Gastroesophageal sphincter (tissue), 3 donors: ENCODE data around the gene ANKS1B.

Source experiments
- POLR2A ChIP-seq, 2 donors: fragments of 450-650 bp; IDR thresholded peaks; one replicate each; pipeline ENCODE4 v1.6.1; 2017; ENCODE audit warnings: antibody characterized with exemption in 2 of 2, mild to moderate bottlenecking in 2 of 2, moderate library complexity in 1 of 2
- POLR2AphosphoS5 ChIP-seq: sonication (generic); formaldehyde crosslinking; IDR thresholded peaks from one replicate; pipeline ENCODE4 v1.6.1; 2017; ENCODE audit warnings: antibody characterized with exemption
- TF ChIP-seq, protein P1 (sequence below), 4 experiments: fragments of 200-600 bp in 2 of 4; fragments of 450-650 bp in 2 of 4; sonication (generic) in 1 of 4; IDR thresholded peaks; one replicate each; pipeline ENCODE4 v1.5.1; 2017 to 2019; ENCODE audit warnings: antibody characterized with exemption in 4 of 4, mild to moderate bottlenecking in 2 of 4, moderate library complexity in 2 of 4

DNA sequence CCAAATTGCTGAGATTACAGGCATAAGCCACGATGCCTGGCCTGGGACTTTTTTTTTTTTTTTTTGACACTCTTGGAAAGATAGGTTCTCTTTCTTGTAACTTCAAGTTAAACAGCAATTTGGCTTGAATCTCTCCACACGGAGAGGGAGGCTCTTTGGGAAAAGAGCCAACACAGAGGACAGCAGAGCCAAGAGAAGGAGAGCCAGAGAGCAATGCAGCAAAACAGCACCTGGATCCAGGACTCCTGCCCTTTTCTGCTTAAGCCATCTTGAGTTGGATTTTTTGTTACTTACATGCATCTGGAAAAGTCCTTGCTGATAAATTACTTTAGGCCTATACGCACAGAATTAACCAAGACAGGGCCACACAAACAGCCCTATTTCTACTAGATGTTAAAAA is 1162.9 kb downstream of the ANKS1B start:
- TF ChIP-seq, protein P1, sequence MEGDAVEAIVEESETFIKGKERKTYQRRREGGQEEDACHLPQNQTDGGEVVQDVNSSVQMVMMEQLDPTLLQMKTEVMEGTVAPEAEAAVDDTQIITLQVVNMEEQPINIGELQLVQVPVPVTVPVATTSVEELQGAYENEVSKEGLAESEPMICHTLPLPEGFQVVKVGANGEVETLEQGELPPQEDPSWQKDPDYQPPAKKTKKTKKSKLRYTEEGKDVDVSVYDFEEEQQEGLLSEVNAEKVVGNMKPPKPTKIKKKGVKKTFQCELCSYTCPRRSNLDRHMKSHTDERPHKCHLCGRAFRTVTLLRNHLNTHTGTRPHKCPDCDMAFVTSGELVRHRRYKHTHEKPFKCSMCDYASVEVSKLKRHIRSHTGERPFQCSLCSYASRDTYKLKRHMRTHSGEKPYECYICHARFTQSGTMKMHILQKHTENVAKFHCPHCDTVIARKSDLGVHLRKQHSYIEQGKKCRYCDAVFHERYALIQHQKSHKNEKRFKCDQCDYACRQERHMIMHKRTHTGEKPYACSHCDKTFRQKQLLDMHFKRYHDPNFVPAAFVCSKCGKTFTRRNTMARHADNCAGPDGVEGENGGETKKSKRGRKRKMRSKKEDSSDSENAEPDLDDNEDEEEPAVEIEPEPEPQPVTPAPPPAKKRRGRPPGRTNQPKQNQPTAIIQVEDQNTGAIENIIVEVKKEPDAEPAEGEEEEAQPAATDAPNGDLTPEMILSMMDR (IDR thresholded peaks at IDR 0.05), result no peak
- no peak for TF ChIP-seq POLR2A (IDR thresholded peaks at IDR 0.05)
- TF ChIP-seq POLR2AphosphoS5, result no peak
